ENCODE results near the gene WASF3. TPM values are rescaled to one million over a fixed set of nuclear protein-coding genes. Genes with fewer than 3 reads are reported as not detected.

WASF3 gene
- total RNA-seq, 2 experiments from 2014 or later, result not detected

DNA sequence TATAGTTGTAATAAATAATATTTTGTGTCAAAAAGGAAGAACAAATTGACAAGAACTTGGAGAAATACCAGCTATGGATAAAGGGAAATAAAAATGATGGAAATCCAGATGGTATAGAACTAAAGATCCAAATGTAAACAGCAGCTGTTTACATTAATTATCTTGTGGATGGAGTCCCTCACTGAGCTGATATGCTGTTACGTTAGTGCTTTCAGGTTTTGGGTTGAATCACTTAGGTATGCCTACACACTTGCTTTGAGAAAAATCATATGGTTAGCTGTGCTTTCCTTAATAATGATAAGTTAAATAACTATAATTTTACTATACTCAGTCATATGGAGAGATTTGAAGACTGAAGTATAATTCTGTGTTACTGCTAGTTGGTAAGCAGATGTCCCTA lies 27.7 kb downstream of the WASF3 start:
- no peaks in the 10 kb centered on the region for H3K4me1 Mint-ChIP-seq
- ChIA-PET POLR2A (no interaction called here), CTCF (no interaction called here)
- H3K4me3 Mint-ChIP-seq, result no peak overlapping the region
- no peaks in the 10 kb centered on the region for H3K9me3 Mint-ChIP-seq
- DNase-seq, result no peak
- no peaks in the 10 kb centered on the region for H3K36me3 Mint-ChIP-seq (ENCODE audit: low read depth)
- H3K27me3 Mint-ChIP-seq, result peaks cover 11% of the 10 kb centered on the region
- H3K27ac Mint-ChIP-seq, result no peak overlapping the region

DNA sequence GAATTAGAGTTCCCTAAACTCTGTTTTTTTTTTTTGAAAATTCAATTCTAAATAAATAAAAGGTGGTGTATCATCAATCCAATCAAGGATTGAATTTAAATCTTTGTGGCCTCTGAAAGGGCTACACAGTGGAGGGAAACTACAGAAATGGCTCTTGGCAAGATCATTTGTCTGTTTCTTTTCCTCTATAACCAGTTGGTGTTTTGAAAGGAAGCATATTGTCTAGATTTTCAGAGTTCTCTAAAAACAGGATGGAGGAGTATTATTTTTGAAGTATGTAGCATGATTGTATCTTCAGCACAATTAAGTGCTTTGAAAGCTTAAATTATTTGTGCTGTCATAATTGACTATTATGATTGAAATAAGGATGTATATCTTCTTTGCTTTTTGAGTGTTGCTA lies 29.8 kb downstream of the WASF3 start:
- no peak overlapping the region for H3K4me3 Mint-ChIP-seq
- no peaks in the 10 kb centered on the region for H3K4me1 Mint-ChIP-seq
- ChIA-PET POLR2A (no interaction called here), CTCF (interaction anchor here (0.7 kb wide), 1 partner anchor 1493 kb away, joined by 3 read pairs; no protein-coding TSS in a partner anchor)
- no peaks in the 10 kb centered on the region for H3K9me3 Mint-ChIP-seq
- peaks cover 21% of the 10 kb centered on the region for H3K27me3 Mint-ChIP-seq
- H3K36me3 Mint-ChIP-seq (ENCODE audit: low read depth), result no peaks in the 10 kb centered on the region
- H3K27ac Mint-ChIP-seq, result no peak overlapping the region
- no peak for DNase-seq

DNA sequence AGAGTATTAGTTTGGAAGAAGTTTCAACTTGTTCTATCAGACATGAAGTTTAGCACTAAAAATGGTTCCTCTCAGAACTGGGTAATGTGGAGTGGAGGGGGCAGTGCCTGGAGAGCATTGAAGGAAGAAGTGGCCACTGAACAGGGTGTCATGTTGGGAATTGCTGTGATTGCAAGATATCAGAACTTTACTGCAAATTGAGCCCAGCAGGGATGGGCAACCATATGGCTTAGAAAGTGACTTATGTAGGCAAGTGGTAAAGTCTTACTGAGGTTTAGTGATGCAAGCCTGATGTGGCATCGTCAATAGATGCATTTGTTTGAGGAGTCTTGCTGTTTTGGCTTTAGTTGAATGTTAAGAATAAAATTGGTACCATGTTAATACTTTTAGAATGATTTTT lies 31.7 kb downstream of the WASF3 start:
- peaks cover 20% of the 10 kb centered on the region for H3K27me3 Mint-ChIP-seq
- no peaks in the 10 kb centered on the region for H3K36me3 Mint-ChIP-seq (ENCODE audit: low read depth)
- no peaks in the 10 kb centered on the region for H3K4me1 Mint-ChIP-seq
- no peak overlapping the region for H3K4me3 Mint-ChIP-seq
- DNase-seq, result no peak
- CTCF ChIA-PET, result no interaction called here
- POLR2A ChIA-PET, result no interaction called here
- no peak overlapping the region for H3K27ac Mint-ChIP-seq
- no peaks in the 10 kb centered on the region for H3K9me3 Mint-ChIP-seq

DNA sequence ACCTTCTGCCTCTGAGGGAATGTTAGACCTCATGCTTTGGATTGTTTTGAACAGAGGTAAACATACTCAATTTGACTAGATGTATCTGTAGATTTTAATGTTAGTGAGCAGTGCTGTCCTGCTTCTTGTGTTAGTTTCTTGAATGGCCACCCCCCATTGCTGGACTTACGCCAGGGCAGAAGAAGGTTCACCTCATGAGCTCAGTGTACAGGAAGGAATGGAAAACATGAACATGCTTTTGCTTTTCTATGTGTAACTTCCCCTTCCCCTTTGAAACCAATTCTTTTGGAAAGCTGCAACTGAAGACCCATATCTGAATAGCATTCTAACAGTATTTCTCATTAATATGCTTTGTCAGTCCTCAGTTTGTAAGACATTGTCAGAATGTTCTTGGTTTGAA lies 32.3 kb downstream of the WASF3 start:
- Mint-ChIP-seq H3K4me3 (no peak overlapping the region), H3K27me3 (peaks cover 24% of the 10 kb centered on the region), H3K9me3 (no peaks in the 10 kb centered on the region), H3K27ac (no peak overlapping the region), H3K36me3 (ENCODE audit: low read depth) (no peaks in the 10 kb centered on the region), H3K4me1 (no peaks in the 10 kb centered on the region)
- POLR2A ChIA-PET, result no interaction called here
- no peak for DNase-seq
- CTCF ChIA-PET, result no interaction called here

DNA sequence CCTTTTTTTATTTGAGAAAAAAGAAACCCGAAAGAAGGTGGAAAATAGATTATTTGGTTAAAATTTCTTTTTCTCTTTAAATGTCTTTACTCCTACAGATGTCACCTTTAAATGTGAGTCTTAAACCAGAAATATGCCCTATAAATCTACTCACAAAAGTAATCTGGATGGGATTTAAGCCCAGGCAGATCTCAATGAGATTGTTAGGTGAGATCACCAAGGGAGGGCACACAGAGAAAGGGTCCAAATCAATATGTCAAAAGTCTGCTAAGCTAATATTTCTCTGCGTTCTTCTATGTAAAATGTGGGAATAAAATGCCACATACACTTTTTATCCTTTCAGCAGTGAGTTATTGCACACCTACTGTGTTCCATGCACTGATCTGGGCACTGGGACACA lies 32.9 kb downstream of the WASF3 start:
- no peak overlapping the region for H3K27ac Mint-ChIP-seq
- CTCF ChIA-PET, result no interaction called here

DNA sequence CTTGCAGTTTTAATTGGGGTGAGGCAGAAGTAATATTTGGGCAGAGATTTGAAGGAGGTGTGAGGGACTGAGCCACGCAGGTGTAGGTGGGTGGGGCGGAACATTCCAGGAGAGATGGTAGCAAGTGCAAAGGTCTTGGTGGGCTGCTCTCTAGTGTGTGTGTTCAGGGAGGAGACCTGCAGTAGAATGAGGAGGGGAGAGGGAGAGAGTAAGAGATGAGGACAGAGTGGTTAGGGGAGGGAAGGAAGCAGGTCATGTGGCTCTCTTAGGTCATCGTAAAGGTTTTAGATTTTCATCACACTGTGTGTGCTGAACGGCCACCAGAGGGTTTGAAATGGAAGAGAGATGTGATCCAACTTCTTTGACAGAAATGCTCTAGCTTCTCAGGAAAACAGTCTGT lies 33.5 kb downstream of the WASF3 start:
- DNase-seq, result no peak
- POLR2A ChIA-PET, result no interaction called here
- Mint-ChIP-seq H3K36me3 (ENCODE audit: low read depth) (no peaks in the 10 kb centered on the region), H3K27ac (no peak overlapping the region), H3K4me1 (no peaks in the 10 kb centered on the region), H3K27me3 (peaks cover 30% of the 10 kb centered on the region), H3K4me3 (no peak overlapping the region), H3K9me3 (no peaks in the 10 kb centered on the region)
- CTCF ChIA-PET, result no interaction called here

More for the DNA sequence above, 32.9 kb downstream of the WASF3 start:
- POLR2A ChIA-PET, result no interaction called here
- Mint-ChIP-seq H3K27me3 (peaks cover 26% of the 10 kb centered on the region), H3K4me3 (no peak overlapping the region), H3K9me3 (no peaks in the 10 kb centered on the region), H3K4me1 (no peaks in the 10 kb centered on the region), H3K36me3 (ENCODE audit: low read depth) (no peaks in the 10 kb centered on the region)
- DNase-seq, result no peak

DNA sequence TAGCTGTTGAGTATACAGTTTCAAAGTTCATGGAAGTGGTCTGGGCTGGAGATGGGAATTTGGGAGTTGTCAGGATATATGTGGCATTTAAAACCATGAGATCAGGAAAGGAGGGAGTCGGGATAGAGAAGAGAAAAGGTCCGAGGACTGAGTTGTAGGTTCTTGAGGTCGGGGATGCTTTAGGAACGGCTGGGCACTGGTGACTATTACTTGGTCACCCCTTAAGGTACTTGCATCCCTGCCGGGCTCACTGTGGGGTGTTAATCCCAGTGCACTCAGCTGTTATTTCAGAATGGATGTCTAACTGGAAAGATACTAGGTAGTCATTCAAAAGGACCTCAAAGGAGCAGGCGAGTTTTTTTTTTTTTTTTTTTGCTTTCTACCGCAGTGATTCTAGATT lies 34.2 kb downstream of the WASF3 start:
- no peaks in the 10 kb centered on the region for H3K36me3 Mint-ChIP-seq (ENCODE audit: low read depth)
- no peak overlapping the region for H3K27ac Mint-ChIP-seq
- H3K4me1 Mint-ChIP-seq, result no peaks in the 10 kb centered on the region
- H3K4me3 Mint-ChIP-seq, result no peak overlapping the region
- no peak for DNase-seq
- no peaks in the 10 kb centered on the region for H3K9me3 Mint-ChIP-seq
- POLR2A ChIA-PET, result no interaction called here
- CTCF ChIA-PET, result no interaction called here
- peaks cover 30% of the 10 kb centered on the region for H3K27me3 Mint-ChIP-seq

DNA sequence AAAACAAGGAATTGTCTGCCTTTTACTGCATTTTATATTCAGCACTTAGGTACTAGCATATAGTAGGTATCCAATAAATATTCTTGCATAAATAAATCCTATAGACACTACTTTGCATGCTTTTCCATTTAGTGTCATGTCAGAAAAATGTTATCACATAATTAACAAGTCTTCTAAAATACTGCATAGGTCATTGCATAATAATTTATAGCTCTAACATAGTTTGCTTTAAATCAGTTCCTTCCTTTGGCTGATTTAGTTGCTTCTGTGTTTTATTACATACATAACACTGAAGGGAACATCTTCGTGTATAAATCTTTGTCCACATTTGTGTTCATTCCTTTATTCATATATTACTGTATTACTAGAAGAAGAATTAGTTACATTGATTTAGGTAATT lies 36.2 kb downstream of the WASF3 start:
- CTCF ChIA-PET, result no interaction called here
- H3K36me3 Mint-ChIP-seq (ENCODE audit: low read depth), result no peaks in the 10 kb centered on the region
- no peak overlapping the region for H3K4me3 Mint-ChIP-seq
- no peaks in the 10 kb centered on the region for H3K4me1 Mint-ChIP-seq
- POLR2A ChIA-PET, result no interaction called here
- H3K27me3 Mint-ChIP-seq, result peaks cover 26% of the 10 kb centered on the region
- H3K9me3 Mint-ChIP-seq, result no peaks in the 10 kb centered on the region
- H3K27ac Mint-ChIP-seq, result no peak overlapping the region
- DNase-seq, result no peak

DNA sequence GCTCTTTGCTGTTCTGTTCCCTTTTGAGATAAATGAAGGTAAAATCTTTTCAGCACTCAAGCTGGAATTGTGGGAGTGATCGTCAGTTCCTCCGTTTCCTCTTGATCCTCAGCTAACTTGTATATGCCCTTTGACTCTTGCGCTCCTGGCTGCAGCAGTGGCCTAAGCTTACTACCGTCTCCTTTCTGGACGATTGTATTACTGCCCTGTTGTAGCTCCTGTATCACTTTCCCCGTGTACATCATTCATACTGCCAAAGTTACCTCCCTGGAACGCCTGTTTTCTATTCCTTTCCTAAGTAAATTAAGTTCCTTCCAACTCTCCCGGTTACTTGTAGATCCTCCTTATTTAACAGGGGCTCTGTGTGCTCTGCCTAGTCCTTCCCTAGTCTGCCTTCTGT lies 36.9 kb downstream of the WASF3 start:
- no peak for DNase-seq
- no peaks in the 10 kb centered on the region for H3K36me3 Mint-ChIP-seq (ENCODE audit: low read depth)
- ChIA-PET CTCF (no interaction called here), POLR2A (no interaction called here)
- no peaks in the 10 kb centered on the region for H3K4me1 Mint-ChIP-seq
- no peak overlapping the region for H3K4me3 Mint-ChIP-seq
- H3K27me3 Mint-ChIP-seq, result peaks cover 22% of the 10 kb centered on the region
- no peak overlapping the region for H3K27ac Mint-ChIP-seq
- no peaks in the 10 kb centered on the region for H3K9me3 Mint-ChIP-seq

DNA sequence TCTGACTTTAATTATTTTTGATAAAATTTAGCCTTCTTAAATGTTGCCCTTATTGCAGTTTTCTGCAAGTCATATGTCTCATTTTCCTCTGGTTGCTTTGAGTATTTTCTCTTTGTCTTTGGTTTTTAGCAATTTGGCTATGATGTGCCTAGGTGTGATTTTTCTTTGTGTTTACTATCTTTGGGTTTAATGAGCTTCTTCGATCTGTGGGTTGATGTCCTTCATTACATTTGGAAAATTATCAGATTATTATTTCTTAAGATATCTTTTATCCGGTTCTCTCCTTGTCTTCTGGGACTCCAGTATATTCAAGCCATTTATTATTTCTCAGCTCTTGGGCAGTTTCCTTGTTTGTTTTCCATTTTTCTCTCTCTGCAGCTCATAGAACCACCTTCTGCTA lies 39.0 kb downstream of the WASF3 start:
- POLR2A ChIA-PET, result no interaction called here
- no peaks in the 10 kb centered on the region for H3K9me3 Mint-ChIP-seq

DNA sequence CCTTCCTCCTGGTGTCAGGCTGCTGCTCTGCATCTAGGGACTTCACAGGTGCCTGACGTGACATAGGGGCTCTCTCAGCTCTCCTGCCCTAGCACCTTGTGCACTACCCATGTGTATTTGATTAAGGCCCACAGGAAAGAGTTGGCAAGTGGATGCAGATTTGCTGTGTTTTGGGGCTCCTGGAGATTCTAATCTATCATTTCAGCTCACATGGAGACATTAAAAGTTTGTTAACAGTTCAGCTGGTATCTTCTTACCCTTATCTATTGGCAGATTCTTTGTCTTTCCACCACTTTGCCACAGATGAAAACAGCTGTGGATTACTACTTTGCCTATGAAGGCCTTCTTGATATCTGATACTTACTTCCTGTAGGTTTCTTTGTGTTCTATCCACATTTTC lies 41.9 kb downstream of the WASF3 start:
- ChIA-PET POLR2A (no interaction called here), CTCF (no interaction called here)
- Mint-ChIP-seq H3K4me3 (no peak overlapping the region), H3K36me3 (ENCODE audit: low read depth) (no peaks in the 10 kb centered on the region), H3K27me3 (peaks cover 26% of the 10 kb centered on the region), H3K4me1 (peaks cover 14% of the 10 kb centered on the region), H3K9me3 (no peaks in the 10 kb centered on the region), H3K27ac (no peak overlapping the region)
- DNase-seq, result no peak

More for the DNA sequence above, 39.0 kb downstream of the WASF3 start:
- H3K36me3 Mint-ChIP-seq (ENCODE audit: low read depth), result no peaks in the 10 kb centered on the region
- DNase-seq, result no peak
- peaks cover 5% of the 10 kb centered on the region for H3K4me1 Mint-ChIP-seq
- peaks cover 16% of the 10 kb centered on the region for H3K27me3 Mint-ChIP-seq
- no peak overlapping the region for H3K4me3 Mint-ChIP-seq
- H3K27ac Mint-ChIP-seq, result no peak overlapping the region
- CTCF ChIA-PET, result interaction anchor here (0.6 to 1.0 kb wide), 3 partner anchors 14 to 475 kb away, joined by 3 to 4 read pairs (median 4); no protein-coding TSS in a partner anchor

DNA sequence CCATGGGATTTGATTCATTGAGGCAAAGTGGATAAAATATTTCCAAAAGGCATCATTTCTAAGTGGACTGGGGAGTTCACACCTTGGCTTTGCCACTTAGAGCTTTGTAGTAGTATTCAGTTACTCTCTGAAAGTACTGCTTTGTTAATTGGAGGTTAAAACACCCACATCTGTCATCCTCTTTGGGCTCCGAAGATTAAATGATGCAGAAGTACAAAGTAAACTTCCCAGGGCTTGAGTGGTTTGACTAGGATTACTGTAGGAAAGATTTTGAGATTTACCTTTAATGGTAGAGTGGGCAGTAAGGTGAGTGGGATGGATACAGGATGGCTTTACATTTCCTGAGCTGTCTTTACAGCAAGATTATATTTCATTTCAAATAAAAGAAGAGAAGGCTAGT lies 42.4 kb downstream of the WASF3 start:
- Mint-ChIP-seq H3K27me3 (peaks cover 23% of the 10 kb centered on the region), H3K4me1 (peaks cover 14% of the 10 kb centered on the region), H3K9me3 (no peaks in the 10 kb centered on the region), H3K36me3 (ENCODE audit: low read depth) (no peaks in the 10 kb centered on the region), H3K27ac (no peak overlapping the region), H3K4me3 (no peak overlapping the region)
- CTCF ChIA-PET, result no interaction called here
- POLR2A ChIA-PET, result no interaction called here
- no peak for DNase-seq

DNA sequence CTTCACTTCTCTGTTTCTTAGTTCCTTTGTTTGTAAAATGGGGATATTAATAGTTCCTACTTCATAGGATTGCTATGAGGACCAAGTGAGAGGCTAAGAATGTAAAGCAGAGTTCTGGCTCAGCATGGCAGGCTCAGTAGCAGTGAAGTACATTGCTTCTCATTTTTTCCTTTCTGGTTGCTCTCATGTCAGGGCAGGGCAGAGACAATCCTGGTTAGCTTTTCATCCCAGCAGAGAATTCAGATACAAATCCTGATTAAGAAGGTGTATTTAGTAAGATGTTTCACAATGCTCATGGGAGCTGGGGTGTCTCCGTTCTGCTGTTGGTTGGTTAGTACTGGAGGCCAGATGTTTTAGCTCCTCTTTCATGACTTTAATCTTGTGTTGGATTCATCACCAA lies 42.9 kb downstream of the WASF3 start:
- H3K4me1 Mint-ChIP-seq, result peaks cover 14% of the 10 kb centered on the region
- no peak overlapping the region for H3K27ac Mint-ChIP-seq
- CTCF ChIA-PET, result no interaction called here
- H3K27me3 Mint-ChIP-seq, result peaks cover 23% of the 10 kb centered on the region
- no peak overlapping the region for H3K4me3 Mint-ChIP-seq
- no peaks in the 10 kb centered on the region for H3K9me3 Mint-ChIP-seq
- no peaks in the 10 kb centered on the region for H3K36me3 Mint-ChIP-seq (ENCODE audit: low read depth)
- POLR2A ChIA-PET, result interaction anchor here (1.1 kb wide), 1 partner anchor 414 kb away, joined by 3 read pairs; no protein-coding TSS in a partner anchor
- no peak for DNase-seq

DNA sequence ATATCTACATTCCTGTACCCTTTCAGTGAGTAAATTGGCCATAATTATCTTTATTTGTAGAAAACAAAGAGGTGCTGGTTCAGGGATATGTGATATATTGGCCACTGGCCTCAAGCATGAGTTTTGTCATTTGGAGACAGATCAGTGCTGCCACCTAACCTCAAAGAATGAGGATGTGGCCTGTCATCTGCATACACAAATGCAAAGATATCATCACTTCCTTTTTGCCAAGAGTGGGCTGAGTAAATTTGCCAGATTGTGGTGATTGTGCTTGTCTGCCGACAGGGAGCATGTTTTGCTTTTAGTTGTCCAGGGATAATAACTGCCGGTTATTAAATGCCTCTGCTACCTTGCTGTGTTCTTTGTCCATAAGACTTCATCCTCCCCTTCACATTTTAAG lies 44.2 kb downstream of the WASF3 start:
- CTCF ChIA-PET, result interaction anchor here (0.9 kb wide), 1 partner anchor 119 kb away, joined by 3 read pairs; no protein-coding TSS in a partner anchor
- Mint-ChIP-seq H3K27ac (no peak overlapping the region), H3K27me3 (peaks cover 23% of the 10 kb centered on the region), H3K9me3 (no peaks in the 10 kb centered on the region), H3K36me3 (ENCODE audit: low read depth) (no peaks in the 10 kb centered on the region), H3K4me3 (no peak overlapping the region), H3K4me1 (peaks cover 14% of the 10 kb centered on the region)
- POLR2A ChIA-PET, result interaction anchor here (1.1 kb wide), 1 partner anchor 415 kb away, joined by 3 read pairs; no protein-coding TSS in a partner anchor
- DNase-seq, result peak; percentile 32

DNA sequence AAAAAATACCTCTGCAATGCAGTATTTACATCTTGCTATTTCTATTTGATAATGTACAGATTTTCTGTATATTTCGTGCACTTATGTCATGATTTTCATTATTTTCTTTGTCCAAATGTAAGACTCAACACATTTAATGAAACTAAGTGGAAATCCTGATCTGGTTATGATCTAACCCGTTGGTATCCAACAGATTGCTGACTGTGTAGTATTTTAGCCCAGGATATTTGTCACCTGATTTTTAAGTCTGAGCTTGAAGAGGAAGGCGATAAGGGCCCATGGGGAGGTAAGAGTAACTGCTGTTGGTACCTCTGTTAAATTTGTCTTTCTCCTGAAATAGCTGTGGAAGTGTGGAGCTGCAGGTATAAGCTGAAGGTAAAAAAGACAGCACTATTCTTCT lies 45.3 kb downstream of the WASF3 start:
- Mint-ChIP-seq H3K9me3 (no peaks in the 10 kb centered on the region), H3K4me1 (peaks cover 14% of the 10 kb centered on the region), H3K27ac (no peak overlapping the region), H3K4me3 (no peak overlapping the region), H3K36me3 (ENCODE audit: low read depth) (no peaks in the 10 kb centered on the region), H3K27me3 (peaks cover 23% of the 10 kb centered on the region)
- ChIA-PET CTCF (no interaction called here), POLR2A (no interaction called here)
- no peak for DNase-seq
